OCI-LY7 (cell line): Measurements from ENCODE around the gene HERPUD2. TPM values are rescaled to one million over a fixed set of nuclear protein-coding genes. Genes with fewer than 3 reads are reported as not detected.
"Not testable (repeated sequence)": the region's sequence is repeated elsewhere in the genome, so short reads cannot be mapped to it uniquely, and the experiment has no call there.

Source experiments
- BruUV-seq: library from RNA; stranded (reverse); fragments of 400-500 nt; replicated peaks from 2 replicates; lab custom pipeline; 2021; lab: Mats Ljungman, UMichigan
- CTCF ChIA-PET: fragments of 300-600 bp; sonication (Branson Sonifier 250); formaldehyde crosslinking; loops from one replicate; lab custom pipeline; 2022; ENCODE audit warnings: antibody characterized with exemption; ENCODE audit not compliant: unreplicated experiment; lab: Charles Lee
- POLR2A ChIA-PET: fragments of 300-600 bp; sonication (Branson Sonifier 250); formaldehyde crosslinking; loops from one replicate; lab custom pipeline; 2022; ENCODE audit warnings: antibody characterized with exemption; lab: Charles Lee
- DNase-seq: peaks from one replicate; pipeline ENCODE4 v3.0.0-alpha.2; 2015; ENCODE audit warnings: low spot score
- H2AFZ ChIP-seq: fragments of 200-600 bp; sonication (generic), shearing (Covaris generic); 2 replicates; pipeline ENCODE4 v1.6.1; 2014; ENCODE audit warnings: mild to moderate bottlenecking, antibody characterized with exemption, low read length, moderate library complexity
- H3K27ac ChIP-seq: fragments of 200-600 bp; sonication (generic); 2 replicates; pipeline ENCODE4 v1.5.1; 2014; ENCODE audit warnings: mixed run types, low read depth, mild to moderate bottlenecking, moderate library complexity, low read length, inconsistent platforms; ENCODE audit not compliant: poor library complexity, severe bottlenecking
- H3K36me3 ChIP-seq: fragments of 200-600 bp; sonication (generic); 2 replicates; pipeline ENCODE4 v1.6.1; 2014; ENCODE audit warnings: mild to moderate bottlenecking, antibody characterized with exemption, low read length, moderate library complexity, mixed read lengths; ENCODE audit not compliant: insufficient read depth
- H3K4me1 ChIP-seq: fragments of 200-600 bp; sonication (generic); 2 replicates; pipeline ENCODE4 v1.5.1; 2014; ENCODE audit warnings: mild to moderate bottlenecking, low read length; ENCODE audit not compliant: insufficient read depth, poor library complexity, severe bottlenecking
- H3K4me2 ChIP-seq: fragments of 200-600 bp; sonication (generic); 2 replicates; pipeline ENCODE4 v1.6.1; 2014; ENCODE audit warnings: mild to moderate bottlenecking, low read length
- H3K4me3 ChIP-seq: fragments of 200-600 bp; sonication (generic); 2 replicates; pipeline ENCODE4 v1.5.1; 2014; ENCODE audit warnings: mild to moderate bottlenecking, low read depth, low read length; ENCODE audit not compliant: poor library complexity, severe bottlenecking
- H3K79me2 ChIP-seq: fragments of 200-600 bp; sonication (generic); 2 replicates; pipeline ENCODE4 v1.6.1; 2016; ENCODE audit warnings: low read depth, mild to moderate bottlenecking, low read length, moderate library complexity, mixed read lengths; ENCODE audit not compliant: insufficient read depth
- H3K9me2 ChIP-seq: fragments of 200-600 bp; sonication (generic); 2 replicates; pipeline ENCODE4 v1.6.1; 2016; ENCODE audit warnings: mild to moderate bottlenecking, low read length, mixed read lengths; ENCODE audit not compliant: insufficient read depth
- H3K9me3 ChIP-seq: fragments of 200-600 bp; sonication (generic); 2 replicates; pipeline ENCODE4 v1.6.1; 2014; ENCODE audit warnings: mild to moderate bottlenecking, mixed run types, low read length, mixed read lengths
- H4K20me1 ChIP-seq: fragments of 200-600 bp; sonication (generic); 2 replicates; pipeline ENCODE4 v1.6.1; 2014; ENCODE audit warnings: mild to moderate bottlenecking, antibody characterized with exemption, low read length, moderate library complexity, mixed read lengths; ENCODE audit not compliant: insufficient read depth
- CTCF ChIP-seq: fragments of 200-600 bp; sonication (generic); conservative IDR thresholded peaks from 2 replicates; pipeline ENCODE4 v1.5.1; 2014; ENCODE audit warnings: mild to moderate bottlenecking, antibody characterized with exemption, low read length, moderate library complexity, mixed read lengths
- EZH2phosphoT487 ChIP-seq: fragments of 200-600 bp; sonication (generic); IDR thresholded peaks from 2 replicates; pipeline ENCODE4 v1.6.1; 2018; ENCODE audit warnings: low read depth, borderline replicate concordance, mild to moderate bottlenecking, mixed run types, antibody characterized with exemption, low read length, moderate library complexity, mixed read lengths
- intact Hi-C: fragments of 100-400 bp; cut with micrococcal nuclease; formaldehyde crosslinking; loops from one replicate; pipeline ENCODE4 v1.10.0; 2022; ENCODE audit not compliant: unreplicated experiment
- total RNA-seq, 2 experiments: library from RNA; depleted of rRNA in 1 of 2; stranded (reverse); fragments of >200 nt in 1 of 2; shearing (Covaris generic) in 1 of 2; gene quantifications; 2 replicates each; pipeline ENCODE4 v1.2.3, GENCODE V29; 2014 to 2022

The HERPUD2 gene
- total RNA-seq, 2 experiments from 2014 or later: 11.9 to 20.6 TPM

- intact Hi-C loops: loop anchor here (10.0 kb wide), 1 partner anchor 695 kb away; no protein-coding TSS in a partner anchor
- H3K27ac ChIP-seq: no peak overlapping the region
- ChIA-PET POLR2A (interaction anchor here (0.7 to 11.6 kb wide), 7 partner anchors 10 to 1084 kb away, joined by 3 to 98 read pairs (median 5); no protein-coding TSS in a partner anchor), CTCF (interaction anchor here (0.8 kb wide), 1 partner anchor 100 kb away, joined by 4 read pairs; no protein-coding TSS in a partner anchor)
- H3K4me1 ChIP-seq: peaks cover 17% of the 10 kb centered on the region
- DNase-seq: no peak
- H3K9me3 ChIP-seq: no peaks in the 10 kb centered on the region
- no peaks in the 10 kb centered on the region for H4K20me1 ChIP-seq
- no peak overlapping the region for H3K4me3 ChIP-seq
- BruUV-seq: no TSS peak
- no peaks in the 10 kb centered on the region for H3K9me2 ChIP-seq
- no peak overlapping the region for H2AFZ ChIP-seq
- TF ChIP-seq EZH2phosphoT487: no peak
- TF ChIP-seq CTCF: no peak
- H3K4me2 ChIP-seq: no peak overlapping the region
- peaks cover 8% of the 10 kb centered on the region; the same call in 1 of the 2 replicates for H3K79me2 ChIP-seq
- H3K36me3 ChIP-seq: no peaks in the 10 kb centered on the region
Measured at GRCh38 chr7:35699796-35700305, 4.9 kb upstream of the HERPUD2 start.

- H3K36me3 ChIP-seq, H3K27ac ChIP-seq, H3K4me3 ChIP-seq, H4K20me1 ChIP-seq, DNase-seq, CTCF ChIA-PET, H3K9me3 ChIP-seq, BruUV-seq, H3K9me2 ChIP-seq, H3K4me2 ChIP-seq, H2AFZ ChIP-seq: not testable (repeated sequence)
- intact Hi-C loops: loop anchor here (10.0 kb wide), 1 partner anchor 696 kb away; no protein-coding TSS in a partner anchor
- POLR2A ChIA-PET: interaction anchor here (1.0 to 11.6 kb wide), 5 partner anchors 9 to 30 kb away, joined by 3 to 98 read pairs (median 3); no protein-coding TSS in a partner anchor
- Histone ChIP-seq H3K4me1 (peaks cover 20% of the 10 kb centered on the region), H3K79me2 (peaks cover 20% of the 10 kb centered on the region; the same call in 1 of the 2 replicates)
Measured at GRCh38 chr7:35698382-35698781, 3.4 kb upstream of the HERPUD2 start.

GRCh38 chr7:35697414-35698175 lies 2.7 kb upstream of the HERPUD2 start:
- no peaks in the 10 kb centered on the region for H3K36me3 ChIP-seq
- intact Hi-C loops: loop anchor here (10.0 kb wide), 1 partner anchor 697 kb away; no protein-coding TSS in a partner anchor
- ChIA-PET POLR2A (interaction anchor here (0.7 to 11.6 kb wide), 10 partner anchors 8 to 42 kb away, joined by 3 to 98 read pairs (median 4); no protein-coding TSS in a partner anchor), CTCF (interaction anchor here (0.6 to 0.9 kb wide), 2 partner anchors 10 to 33 kb away, joined by 3 to 4 read pairs; no protein-coding TSS in a partner anchor)
- no peak overlapping the region for H2AFZ ChIP-seq
- DNase-seq: no peak
- no peaks in the 10 kb centered on the region for H3K9me3 ChIP-seq
- TF ChIP-seq CTCF (no peak), EZH2phosphoT487 (no peak)
- H3K4me1 ChIP-seq: peaks cover 26% of the 10 kb centered on the region
- no peaks in the 10 kb centered on the region for H4K20me1 ChIP-seq
- H3K79me2 ChIP-seq: peaks cover 28% of the 10 kb centered on the region; the same call in 1 of the 2 replicates
- H3K9me2 ChIP-seq: no peaks in the 10 kb centered on the region
- no TSS peak for BruUV-seq
- H3K27ac ChIP-seq: no peak overlapping the region
- no peak overlapping the region for H3K4me3 ChIP-seq
- H3K4me2 ChIP-seq: no peak overlapping the region
